ENCODE results near the gene MYO5C. TPM values are rescaled to one million over a fixed set of nuclear protein-coding genes. Genes with fewer than 3 reads are reported as not detected.

Gene MYO5C
- total RNA-seq, 2 experiments from 2014 or later = 1.6 to 1.9 TPM

GRCh38 chr15:52280326-52281084 is 15.1 kb downstream of the MYO5C start:
- H3K27ac Mint-ChIP-seq = no peak overlapping the region
- H3K27me3 Mint-ChIP-seq = peaks cover 25% of the 10 kb centered on the region
- POLR2A ChIA-PET = no interaction called here
- no peaks in the 10 kb centered on the region for H3K9me3 Mint-ChIP-seq
- DNase-seq (no peak), ATAC-seq (ENCODE audit: low read depth) (no peak)
- peaks cover 2% of the 10 kb centered on the region for H3K36me3 Mint-ChIP-seq
- no peaks in the 10 kb centered on the region for H3K4me1 Mint-ChIP-seq
- no peak overlapping the region for H3K4me3 Mint-ChIP-seq

DNA sequence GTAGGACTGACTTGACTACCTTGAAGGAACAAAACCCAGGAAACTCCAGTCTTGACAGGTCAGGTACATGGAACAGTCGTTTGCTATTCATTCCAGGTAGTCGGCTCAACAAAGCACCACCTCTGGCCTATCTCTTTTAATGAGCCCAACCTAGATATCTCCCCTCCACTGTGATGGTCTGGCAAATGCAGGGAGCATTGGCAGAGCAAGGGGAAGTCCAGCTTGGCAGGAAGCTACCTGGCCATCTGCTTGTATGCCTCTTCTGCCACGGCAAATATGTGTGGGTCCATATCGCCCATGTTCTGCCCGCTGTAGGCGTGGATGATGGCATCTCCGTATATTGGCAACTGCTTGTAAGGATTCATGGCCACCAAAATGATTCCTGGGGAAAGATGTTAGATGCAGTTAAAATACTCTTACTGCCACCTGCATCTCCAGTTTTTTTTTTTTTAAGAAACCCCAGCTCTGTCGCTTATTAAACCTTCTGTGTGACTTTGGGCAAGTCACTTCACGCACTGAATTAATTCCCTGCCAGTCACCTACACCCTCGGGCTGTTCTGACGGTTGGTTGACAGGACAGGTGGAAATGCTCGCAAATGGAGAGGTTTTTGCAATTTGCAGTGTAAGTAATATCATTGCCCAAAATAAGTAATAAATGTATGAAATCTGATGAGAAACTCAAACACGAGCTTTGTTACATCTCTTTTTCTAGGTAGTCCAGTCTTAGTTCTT is 16.8 kb downstream of the MYO5C start:
- H3K27me3 Mint-ChIP-seq = peaks cover 29% of the 10 kb centered on the region

GRCh38 chr15:52278135-52278534 is 17.5 kb downstream of the MYO5C start:
- no peak overlapping the region for H3K4me3 Mint-ChIP-seq
- no peaks in the 10 kb centered on the region for H3K4me1 Mint-ChIP-seq

More for the DNA sequence above, 16.8 kb downstream of the MYO5C start:
- POLR2A ChIA-PET = no interaction called here
- no peaks in the 10 kb centered on the region for H3K9me3 Mint-ChIP-seq
- no peak overlapping the region for H3K4me3 Mint-ChIP-seq
- DNase-seq (no peak), ATAC-seq (ENCODE audit: low read depth) (no peak)
- peaks cover 2% of the 10 kb centered on the region for H3K36me3 Mint-ChIP-seq
- H3K4me1 Mint-ChIP-seq = no peaks in the 10 kb centered on the region
- H3K27ac Mint-ChIP-seq = no peak overlapping the region

DNA sequence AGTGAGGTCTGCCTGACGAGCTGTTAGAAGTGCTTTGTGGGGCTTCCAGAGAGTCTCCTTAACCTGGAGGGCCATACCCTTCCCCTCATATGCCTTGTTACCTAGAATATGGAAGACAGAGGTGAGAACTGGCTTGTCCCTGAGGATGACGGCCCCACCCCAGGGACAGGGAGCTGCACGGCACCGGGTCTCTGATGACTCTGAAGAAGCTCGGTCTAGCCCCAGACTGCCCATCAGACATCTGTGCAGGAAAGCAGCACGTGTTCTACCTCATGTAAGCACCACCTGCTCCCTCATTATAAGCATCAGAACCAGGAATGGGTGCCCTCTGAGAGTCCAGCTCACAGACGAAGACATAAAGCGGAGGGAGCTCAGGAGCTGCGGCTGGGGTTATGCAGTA is 18.0 kb downstream of the MYO5C start:
- no peak for ATAC-seq (ENCODE audit: low read depth)
- Mint-ChIP-seq H3K4me1 (no peaks in the 10 kb centered on the region), H3K36me3 (peaks cover 2% of the 10 kb centered on the region), H3K4me3 (no peak overlapping the region), H3K9me3 (no peaks in the 10 kb centered on the region), H3K27me3 (peaks cover 22% of the 10 kb centered on the region), H3K27ac (no peak overlapping the region)
- no peak for DNase-seq
- POLR2A ChIA-PET = no interaction called here

More at GRCh38 chr15:52278135-52278534, 17.5 kb downstream of the MYO5C start:
- POLR2A ChIA-PET = no interaction called here
- no peak for DNase-seq
- Mint-ChIP-seq H3K9me3 (no peaks in the 10 kb centered on the region), H3K27me3 (peaks cover 23% of the 10 kb centered on the region), H3K27ac (no peak overlapping the region), H3K36me3 (peaks cover 2% of the 10 kb centered on the region)
- ATAC-seq (ENCODE audit: low read depth) = no peak

GRCh38 chr15:52276256-52276770 is 19.3 kb downstream of the MYO5C start:
- DNase-seq (no peak), ATAC-seq (ENCODE audit: low read depth) (no peak)
- POLR2A ChIA-PET = interaction anchor here (0.6 kb wide), 1 partner anchor 186 kb away, joined by 3 read pairs; no protein-coding TSS in a partner anchor
- Mint-ChIP-seq H3K27me3 (peaks cover 23% of the 10 kb centered on the region), H3K27ac (no peak overlapping the region), H3K9me3 (no peaks in the 10 kb centered on the region), H3K4me3 (no peak overlapping the region), H3K4me1 (no peaks in the 10 kb centered on the region), H3K36me3 (peaks cover 2% of the 10 kb centered on the region)

DNA sequence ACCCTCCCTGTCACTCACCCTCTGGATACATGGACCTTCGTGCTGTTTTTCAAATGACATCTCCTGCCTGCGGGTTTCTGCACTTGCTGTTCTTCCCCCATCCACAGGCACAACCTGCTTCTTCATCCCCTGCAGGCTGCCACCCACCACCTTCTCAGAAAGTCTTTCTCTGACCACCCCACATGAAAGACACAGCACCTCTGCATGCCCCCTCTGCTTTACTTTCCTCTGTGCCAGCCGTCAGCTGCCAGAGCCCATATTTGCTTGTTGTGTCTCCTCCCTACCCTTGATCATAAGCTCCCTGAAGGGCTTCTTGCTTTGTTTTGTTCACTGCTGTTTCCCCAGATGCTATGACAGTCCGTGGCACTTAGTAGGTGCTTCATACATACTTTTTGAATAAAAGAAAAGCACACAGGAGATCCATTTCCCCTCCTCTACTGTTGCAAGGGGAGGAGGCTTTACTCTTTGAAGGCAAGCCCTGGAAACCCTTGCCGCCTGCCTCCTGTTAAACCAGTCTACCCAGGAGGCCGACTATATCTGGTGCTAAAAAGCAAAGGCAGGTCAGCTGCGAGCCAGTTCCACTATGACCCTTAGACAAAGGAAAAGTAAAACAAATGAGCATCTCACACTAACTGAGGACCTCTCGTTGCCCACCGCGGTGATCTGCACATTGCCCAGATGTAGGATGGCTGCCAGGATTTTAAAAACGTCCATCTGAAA is 31.9 kb downstream of the MYO5C start:
- Mint-ChIP-seq H3K27ac (peak overlapping the region; percentile 92), H3K27me3 (no peaks in the 10 kb centered on the region), H3K4me1 (peaks cover 34% of the 10 kb centered on the region), H3K4me3 (peak overlapping the region; percentile 45), H3K36me3 (peaks cover 7% of the 10 kb centered on the region), H3K9me3 (no peaks in the 10 kb centered on the region)
- ATAC-seq (ENCODE audit: low read depth) (no peak), DNase-seq (no peak)
- POLR2A ChIA-PET = interaction anchor here (0.7 kb wide), 1 partner anchor 43 kb away, joined by 3 read pairs; no protein-coding TSS in a partner anchor

DNA sequence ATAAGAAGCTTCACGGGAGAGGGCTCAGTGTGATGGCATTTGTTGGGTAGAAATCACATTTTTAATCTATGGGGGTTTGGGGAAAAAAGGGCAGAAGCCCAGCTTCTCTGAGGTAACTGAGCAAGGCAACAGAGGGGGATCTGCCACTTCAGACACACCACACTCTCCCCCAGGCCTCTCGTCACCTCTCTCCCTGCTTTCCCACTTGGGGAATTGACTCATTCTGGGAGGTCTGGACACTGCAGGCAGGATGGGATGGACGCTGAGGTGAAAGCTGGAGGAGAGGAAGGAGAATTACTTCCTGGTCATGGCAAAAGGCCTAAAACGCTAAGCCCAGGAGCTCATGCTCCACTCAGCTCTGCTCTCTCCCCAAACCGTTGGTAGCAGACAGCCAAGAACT is 33.2 kb downstream of the MYO5C start:
- Mint-ChIP-seq H3K27ac (peak overlapping the region; percentile 92), H3K9me3 (no peaks in the 10 kb centered on the region), H3K4me3 (peak overlapping the region; percentile 59), H3K36me3 (peaks cover 7% of the 10 kb centered on the region), H3K4me1 (peaks cover 37% of the 10 kb centered on the region), H3K27me3 (no peaks in the 10 kb centered on the region)
- POLR2A ChIA-PET = interaction anchor here (0.9 to 1.9 kb wide), 9 partner anchors 29 to 525 kb away, joined by 3 to 11 read pairs (median 4); partner anchors contain the start of genes MYO5A and MYO5C
- DNase-seq (no peak), ATAC-seq (ENCODE audit: low read depth) (no peak)

GRCh38 chr15:52261498-52262242 is 33.9 kb downstream of the MYO5C start:
- peak; percentile 59 for DNase-seq
- Mint-ChIP-seq H3K36me3 (peaks cover 7% of the 10 kb centered on the region), H3K27ac (peak overlapping the region; percentile 92), H3K9me3 (no peaks in the 10 kb centered on the region), H3K4me3 (peak overlapping the region; percentile 59), H3K4me1 (peaks cover 44% of the 10 kb centered on the region), H3K27me3 (no peaks in the 10 kb centered on the region)
- POLR2A ChIA-PET = interaction anchor here (0.9 to 1.9 kb wide), 10 partner anchors 29 to 525 kb away, joined by 3 to 11 read pairs (median 4); partner anchors contain the start of genes MYO5A and MYO5C
- peak; percentile 99 for ATAC-seq (ENCODE audit: low read depth)

DNA sequence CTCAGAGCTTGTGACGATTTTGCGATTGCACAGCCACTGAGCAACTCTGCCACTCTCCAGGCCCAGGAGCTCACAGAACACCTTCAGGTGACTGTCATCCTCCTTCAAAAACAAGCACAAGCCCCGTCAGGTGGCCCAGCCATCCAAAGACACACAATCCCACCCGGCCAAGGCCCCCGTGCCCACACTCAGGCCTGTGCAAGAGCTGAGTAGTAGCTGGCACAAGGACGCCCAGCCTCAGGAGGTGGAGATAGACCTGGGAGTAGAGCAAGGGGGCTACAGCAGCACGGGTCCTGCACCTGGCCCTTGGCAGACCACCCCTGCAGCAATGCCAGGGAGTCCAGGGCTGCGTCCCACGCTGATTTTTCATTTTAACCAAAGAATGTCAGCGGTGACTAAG is 34.6 kb downstream of the MYO5C start:
- Mint-ChIP-seq H3K4me3 (no peak overlapping the region), H3K27ac (peak overlapping the region; percentile 92), H3K9me3 (no peaks in the 10 kb centered on the region), H3K27me3 (no peaks in the 10 kb centered on the region), H3K4me1 (peaks cover 50% of the 10 kb centered on the region), H3K36me3 (peaks cover 7% of the 10 kb centered on the region)
- DNase-seq (no peak), ATAC-seq (ENCODE audit: low read depth) (no peak)
- POLR2A ChIA-PET = interaction anchor here (1.0 to 1.9 kb wide), 3 partner anchors 71 to 473 kb away, joined by 3 to 11 read pairs (median 4); no protein-coding TSS in a partner anchor

DNA sequence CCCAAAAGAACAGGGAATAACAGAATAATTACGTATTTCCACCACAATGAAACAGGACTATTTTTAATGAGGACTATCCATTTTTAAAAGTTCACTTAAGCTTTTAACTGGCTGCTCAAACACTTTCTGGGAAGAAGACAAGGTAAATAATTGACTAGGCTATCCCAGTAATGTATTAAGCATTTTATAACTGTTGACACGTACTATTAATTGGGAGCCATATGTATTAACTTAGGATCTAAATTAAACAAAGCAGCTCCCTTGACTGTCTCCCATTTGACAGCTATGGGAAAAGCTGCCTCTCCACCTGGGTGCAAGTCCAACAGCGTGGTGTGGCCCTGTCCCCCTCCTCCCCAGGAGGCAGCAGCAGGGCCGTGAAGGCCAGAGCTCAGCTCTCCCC is 36.1 kb downstream of the MYO5C start:
- H3K4me3 Mint-ChIP-seq = no peak overlapping the region
- H3K9me3 Mint-ChIP-seq = no peaks in the 10 kb centered on the region
- peaks cover 7% of the 10 kb centered on the region for H3K36me3 Mint-ChIP-seq
- POLR2A ChIA-PET = interaction anchor here (0.7 to 0.8 kb wide), 2 partner anchors 80 to 306 kb away, joined by 3 read pairs; no protein-coding TSS in a partner anchor
- peaks cover 55% of the 10 kb centered on the region for H3K4me1 Mint-ChIP-seq
- ATAC-seq (ENCODE audit: low read depth) (no peak), DNase-seq (no peak)
- H3K27ac Mint-ChIP-seq = peak overlapping the region; percentile 58
- peaks cover 3% of the 10 kb centered on the region for H3K27me3 Mint-ChIP-seq

- peaks cover 53% of the 10 kb centered on the region for H3K4me1 Mint-ChIP-seq
- peak overlapping the region; percentile 34 for H3K27ac Mint-ChIP-seq
- ATAC-seq (ENCODE audit: low read depth) = no peak
- peaks cover 6% of the 10 kb centered on the region for H3K27me3 Mint-ChIP-seq
- POLR2A ChIA-PET = no interaction called here
- no peak overlapping the region for H3K4me3 Mint-ChIP-seq
- peaks cover 7% of the 10 kb centered on the region for H3K36me3 Mint-ChIP-seq
- H3K9me3 Mint-ChIP-seq = no peaks in the 10 kb centered on the region
- no peak for DNase-seq
Observed at GRCh38 chr15:52258461-52258860, 37.1 kb downstream of the MYO5C start.

- Mint-ChIP-seq H3K27ac (no peak overlapping the region), H3K4me1 (peaks cover 45% of the 10 kb centered on the region)
- POLR2A ChIA-PET = no interaction called here
Observed at GRCh38 chr15:52257734-52258062, 37.9 kb downstream of the MYO5C start.

More at GRCh38 chr15:52257734-52258062, 37.9 kb downstream of the MYO5C start:
- Mint-ChIP-seq H3K27me3 (peaks cover 6% of the 10 kb centered on the region), H3K9me3 (no peaks in the 10 kb centered on the region), H3K36me3 (peaks cover 3% of the 10 kb centered on the region), H3K4me3 (no peak overlapping the region)
- ATAC-seq (ENCODE audit: low read depth) = no peak
- DNase-seq = no peak

All from activated naive CD8-positive, alpha-beta T cell treated with anti-CD3 and anti-CD28 coated beads, Interleukin-2, amount 10 ng/mL, durations not matched to agents 7 days and 5 days (primary cell).